GM19328 (cell line): ENCODE results near the gene KRTAP4-12.
"Not testable (repeated sequence)": the region's sequence is repeated elsewhere in the genome, so short reads cannot be mapped to it uniquely, and the experiment has no call there.

ENCODE experiments used
- ATAC-seq: cut with Tn5 transposase; IDR thresholded peaks from one replicate; pipeline ENCODE4 v1.9.1; 2021; ENCODE audit warnings: mild to moderate bottlenecking, moderate library complexity; ENCODE audit not compliant: unreplicated experiment

The KRTAP4-12 gene

DNA sequence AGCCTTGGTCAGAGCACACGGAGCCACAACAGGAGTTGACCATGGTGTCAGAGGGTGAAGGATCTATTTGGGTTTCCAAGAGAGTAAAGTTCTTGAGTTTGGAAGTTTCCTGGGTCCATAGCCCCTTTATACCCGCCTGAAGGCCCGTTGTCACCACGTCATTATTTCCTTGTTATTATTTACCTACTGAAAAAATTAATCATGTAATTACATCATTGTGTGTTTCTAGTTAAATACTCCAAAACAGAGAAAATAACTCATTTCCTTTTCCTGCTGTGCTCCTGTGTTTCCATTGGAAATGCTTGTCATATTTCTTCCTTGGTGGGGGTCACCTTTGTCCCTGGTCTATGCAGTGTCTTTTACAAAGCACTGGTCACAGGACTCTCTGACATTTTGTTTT, 25.9 kb downstream of the KRTAP4-12 start, which contains the start of gene KRTAP4-8:
KRTAP4-8 (minus strand) TSS at position 101 of the 400 bp plus-strand sequence; CDS start at position 43, 58 bp downstream.
- no peak for ATAC-seq

DNA sequence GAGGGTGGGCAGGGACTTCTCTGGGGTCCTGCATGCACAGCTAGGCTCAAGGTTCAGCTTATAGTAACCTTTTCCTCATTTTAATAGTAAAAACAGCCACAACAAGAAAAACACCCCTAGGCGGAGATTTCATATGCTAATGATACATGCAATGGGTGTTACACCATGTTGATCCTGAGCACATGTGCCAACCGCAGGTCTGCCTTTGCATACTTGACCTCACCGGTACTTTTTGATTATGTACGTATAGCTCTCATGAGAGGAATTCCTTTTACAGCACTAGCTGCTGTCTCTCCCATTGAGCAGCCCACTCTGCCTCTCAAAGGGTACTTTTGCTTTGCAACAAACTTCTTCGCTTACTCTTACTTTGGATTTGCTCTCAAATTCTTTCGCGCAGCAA, 27.9 kb downstream of the KRTAP4-12 start:
- ATAC-seq = no peak

DNA sequence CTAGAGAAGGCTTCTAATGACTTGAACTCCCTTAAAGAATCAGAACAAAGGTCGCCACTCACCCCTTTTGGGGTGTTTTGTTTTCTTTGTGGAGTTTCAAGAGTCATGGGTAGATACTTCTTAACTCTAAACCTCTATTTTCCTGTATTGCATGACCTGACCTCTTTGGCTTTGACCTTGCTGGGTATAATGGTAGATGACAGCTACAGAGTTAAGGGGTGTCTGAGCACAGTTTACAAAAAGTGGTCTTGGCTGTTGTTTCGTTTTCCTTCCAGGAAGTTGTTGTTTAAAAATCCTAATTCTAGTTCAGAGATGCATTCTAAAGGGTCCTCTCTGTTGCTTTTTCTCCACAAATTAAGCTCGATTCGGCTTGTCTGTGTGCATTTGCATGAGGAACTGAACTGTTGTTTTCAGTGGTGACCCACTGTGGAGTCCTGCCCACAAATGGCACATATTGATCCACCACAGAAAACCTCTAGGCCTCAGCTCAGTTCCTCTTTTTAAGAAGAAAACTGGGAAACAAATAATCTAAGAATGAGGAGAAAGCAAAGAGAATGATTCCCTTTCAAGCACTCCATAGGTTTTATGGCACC, 35.1 kb downstream of the KRTAP4-12 start:
- not testable (repeated sequence) for ATAC-seq

DNA sequence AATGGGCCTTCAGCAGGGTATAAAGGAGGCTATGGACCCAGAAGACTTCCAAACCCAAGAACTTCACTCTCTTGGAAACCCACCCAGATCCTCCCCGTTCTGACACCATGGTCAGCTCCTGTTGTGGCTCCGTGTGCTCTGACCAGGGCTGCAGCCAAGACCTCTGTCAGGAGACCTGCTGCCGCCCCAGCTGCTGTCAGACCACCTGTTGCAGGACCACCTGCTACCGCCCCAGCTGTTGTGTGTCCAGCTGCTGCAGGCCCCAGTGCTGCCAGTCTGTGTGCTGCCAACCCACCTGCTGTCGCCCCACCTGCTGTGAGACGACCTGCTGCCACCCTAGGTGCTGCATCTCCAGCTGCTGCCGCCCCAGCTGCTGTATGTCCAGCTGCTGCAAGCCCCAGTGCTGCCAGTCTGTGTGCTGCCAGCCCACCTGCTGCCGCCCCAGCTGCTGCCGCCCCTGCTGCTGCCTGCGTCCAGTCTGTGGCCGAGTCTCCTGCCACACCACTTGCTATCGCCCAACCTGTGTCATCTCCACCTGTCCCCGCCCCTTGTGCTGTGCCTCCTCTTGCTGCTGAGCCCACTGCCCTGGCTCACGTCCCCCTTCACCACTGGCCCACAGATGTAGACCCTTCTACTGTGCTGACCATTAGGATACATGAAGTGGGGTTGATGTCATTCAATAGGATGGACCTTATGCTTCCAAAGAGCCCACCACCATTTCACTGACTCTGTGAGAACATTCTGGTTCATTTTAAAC, 39.7 kb downstream of the KRTAP4-12 start, which contains the start of gene KRTAP4-7:
KRTAP4-7 (plus strand) TSS at position 51 of the 757 bp plus-strand sequence; CDS start at position 108, 57 bp downstream.
- ATAC-seq = not testable (repeated sequence)

DNA sequence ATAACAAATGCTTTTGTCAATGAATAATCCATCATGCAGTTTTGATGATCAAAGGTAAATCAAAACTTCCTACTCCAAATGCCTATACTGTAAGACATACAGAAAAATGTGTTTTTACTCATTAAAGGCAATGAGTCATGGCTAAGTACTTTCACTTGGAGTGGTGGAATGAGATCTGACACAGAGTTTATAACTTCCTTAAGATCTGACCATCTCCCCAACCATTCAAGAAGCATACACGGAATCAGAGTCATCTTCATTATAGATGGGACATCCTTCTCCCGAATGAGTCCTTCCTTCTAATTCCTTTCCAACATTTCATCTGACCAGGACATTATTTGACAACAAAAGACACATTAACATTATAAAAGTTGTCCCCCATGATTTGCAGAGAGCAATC, 40.6 kb downstream of the KRTAP4-12 start:
- not testable (repeated sequence) for ATAC-seq

DNA sequence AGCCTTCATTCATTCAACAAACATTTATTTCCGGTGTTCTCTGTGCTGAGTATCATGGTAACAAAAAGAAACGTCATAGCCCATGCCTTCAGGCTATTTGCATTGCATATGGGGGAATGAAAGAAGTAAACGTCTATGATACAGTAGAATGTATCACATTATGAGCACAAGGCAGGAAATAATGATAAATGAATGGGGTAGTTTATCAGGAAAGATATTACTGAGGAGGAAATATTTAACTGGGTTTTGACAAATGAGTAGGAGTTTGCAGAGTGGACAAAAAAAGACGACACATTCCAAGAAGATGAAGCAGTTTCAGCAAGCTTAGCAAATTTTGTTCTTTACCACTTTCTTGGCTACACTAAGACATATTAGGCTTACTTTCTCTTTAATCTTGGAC, 41.4 kb downstream of the KRTAP4-12 start:
- ATAC-seq = no peak

DNA sequence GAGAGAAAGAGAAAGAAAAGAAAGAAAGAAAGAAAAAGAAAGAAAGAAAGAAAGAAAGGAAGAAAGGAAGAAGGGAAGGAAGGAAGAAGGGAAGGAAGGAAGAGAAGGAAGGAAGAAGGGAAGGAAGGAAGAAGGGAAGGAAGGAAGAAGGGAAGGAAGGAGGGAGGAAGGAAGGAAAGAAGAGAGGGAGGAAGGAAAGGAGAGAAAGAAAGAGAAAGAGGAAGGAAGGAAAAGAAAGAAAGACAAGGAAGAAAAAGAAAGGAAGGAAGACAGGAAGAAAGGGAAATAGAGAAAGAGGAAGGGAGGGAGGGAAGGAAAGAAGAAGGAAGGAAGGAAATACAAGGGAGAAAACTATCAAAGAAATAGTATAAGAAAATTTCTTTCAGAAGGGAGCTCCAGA, 47.2 kb downstream of the KRTAP4-12 start:
- ATAC-seq = no peak

DNA sequence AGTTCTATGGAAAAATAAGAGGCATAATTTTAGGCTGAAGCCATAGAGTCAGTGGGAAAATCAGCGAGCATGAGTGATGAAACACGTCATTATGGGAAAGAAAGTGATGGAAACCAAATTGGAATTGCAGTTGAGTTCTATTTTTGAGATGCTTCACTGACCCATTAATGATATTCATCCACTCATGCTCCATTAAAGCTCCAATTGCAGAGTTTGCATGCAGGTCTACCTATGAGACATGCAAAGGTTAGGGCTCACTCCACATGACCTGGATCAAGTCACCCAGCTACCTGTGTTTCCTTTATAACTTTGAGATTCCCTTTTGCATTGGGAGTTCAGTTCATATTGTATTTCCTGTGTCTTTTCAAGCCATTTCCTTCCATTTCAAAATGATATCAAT, 50.3 kb downstream of the KRTAP4-12 start:
- ATAC-seq = no peak
